ENCODE data around the gene XYLT1.

- TF ChIP-seq EZH2phosphoT487 (IDR thresholded peaks at IDR 0.05; ENCODE audit: borderline replicate concordance): no peak
- TF ChIP-seq, protein P1, sequence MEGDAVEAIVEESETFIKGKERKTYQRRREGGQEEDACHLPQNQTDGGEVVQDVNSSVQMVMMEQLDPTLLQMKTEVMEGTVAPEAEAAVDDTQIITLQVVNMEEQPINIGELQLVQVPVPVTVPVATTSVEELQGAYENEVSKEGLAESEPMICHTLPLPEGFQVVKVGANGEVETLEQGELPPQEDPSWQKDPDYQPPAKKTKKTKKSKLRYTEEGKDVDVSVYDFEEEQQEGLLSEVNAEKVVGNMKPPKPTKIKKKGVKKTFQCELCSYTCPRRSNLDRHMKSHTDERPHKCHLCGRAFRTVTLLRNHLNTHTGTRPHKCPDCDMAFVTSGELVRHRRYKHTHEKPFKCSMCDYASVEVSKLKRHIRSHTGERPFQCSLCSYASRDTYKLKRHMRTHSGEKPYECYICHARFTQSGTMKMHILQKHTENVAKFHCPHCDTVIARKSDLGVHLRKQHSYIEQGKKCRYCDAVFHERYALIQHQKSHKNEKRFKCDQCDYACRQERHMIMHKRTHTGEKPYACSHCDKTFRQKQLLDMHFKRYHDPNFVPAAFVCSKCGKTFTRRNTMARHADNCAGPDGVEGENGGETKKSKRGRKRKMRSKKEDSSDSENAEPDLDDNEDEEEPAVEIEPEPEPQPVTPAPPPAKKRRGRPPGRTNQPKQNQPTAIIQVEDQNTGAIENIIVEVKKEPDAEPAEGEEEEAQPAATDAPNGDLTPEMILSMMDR (conservative IDR thresholded peaks at IDR 0.05; ENCODE audit: low read length): no peak
Observed at GRCh38 chr16:17235147-17235815, 235.5 kb downstream of the XYLT1 start.

Data from Loucy (cell line).